ENCODE measurements around the gene SMCO2. TPM values are rescaled to one million over a fixed set of nuclear protein-coding genes. Genes with fewer than 3 reads are reported as not detected.

SMCO2 gene
- total and polyA plus RNA-seq, 2 of the 8 experiments (the other 6 are each of a cell fraction or from before 2014, with no cell fraction given): 0.24 to 0.80 TPM

DNA sequence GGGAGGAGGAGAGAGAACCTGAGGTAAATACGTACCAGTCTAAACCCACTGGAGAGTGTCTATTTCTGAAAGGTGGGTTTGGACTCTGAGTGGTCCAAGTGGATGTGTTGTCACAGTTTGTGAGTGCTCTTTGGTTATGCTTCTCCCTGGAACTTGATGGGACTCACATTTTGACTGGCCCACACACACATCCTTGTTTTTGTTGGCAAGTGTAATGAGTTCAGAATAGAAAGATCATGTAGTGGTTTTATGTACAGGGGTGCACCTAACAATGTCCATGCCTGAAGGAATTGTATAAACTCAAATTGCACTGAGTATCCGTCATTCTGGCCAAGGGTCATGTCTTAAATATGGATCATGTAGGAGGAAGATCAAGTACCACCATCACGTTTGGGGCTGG lies 82.3 kb downstream of the SMCO2 start (continued):
- TF ChIP-seq, protein P1, sequence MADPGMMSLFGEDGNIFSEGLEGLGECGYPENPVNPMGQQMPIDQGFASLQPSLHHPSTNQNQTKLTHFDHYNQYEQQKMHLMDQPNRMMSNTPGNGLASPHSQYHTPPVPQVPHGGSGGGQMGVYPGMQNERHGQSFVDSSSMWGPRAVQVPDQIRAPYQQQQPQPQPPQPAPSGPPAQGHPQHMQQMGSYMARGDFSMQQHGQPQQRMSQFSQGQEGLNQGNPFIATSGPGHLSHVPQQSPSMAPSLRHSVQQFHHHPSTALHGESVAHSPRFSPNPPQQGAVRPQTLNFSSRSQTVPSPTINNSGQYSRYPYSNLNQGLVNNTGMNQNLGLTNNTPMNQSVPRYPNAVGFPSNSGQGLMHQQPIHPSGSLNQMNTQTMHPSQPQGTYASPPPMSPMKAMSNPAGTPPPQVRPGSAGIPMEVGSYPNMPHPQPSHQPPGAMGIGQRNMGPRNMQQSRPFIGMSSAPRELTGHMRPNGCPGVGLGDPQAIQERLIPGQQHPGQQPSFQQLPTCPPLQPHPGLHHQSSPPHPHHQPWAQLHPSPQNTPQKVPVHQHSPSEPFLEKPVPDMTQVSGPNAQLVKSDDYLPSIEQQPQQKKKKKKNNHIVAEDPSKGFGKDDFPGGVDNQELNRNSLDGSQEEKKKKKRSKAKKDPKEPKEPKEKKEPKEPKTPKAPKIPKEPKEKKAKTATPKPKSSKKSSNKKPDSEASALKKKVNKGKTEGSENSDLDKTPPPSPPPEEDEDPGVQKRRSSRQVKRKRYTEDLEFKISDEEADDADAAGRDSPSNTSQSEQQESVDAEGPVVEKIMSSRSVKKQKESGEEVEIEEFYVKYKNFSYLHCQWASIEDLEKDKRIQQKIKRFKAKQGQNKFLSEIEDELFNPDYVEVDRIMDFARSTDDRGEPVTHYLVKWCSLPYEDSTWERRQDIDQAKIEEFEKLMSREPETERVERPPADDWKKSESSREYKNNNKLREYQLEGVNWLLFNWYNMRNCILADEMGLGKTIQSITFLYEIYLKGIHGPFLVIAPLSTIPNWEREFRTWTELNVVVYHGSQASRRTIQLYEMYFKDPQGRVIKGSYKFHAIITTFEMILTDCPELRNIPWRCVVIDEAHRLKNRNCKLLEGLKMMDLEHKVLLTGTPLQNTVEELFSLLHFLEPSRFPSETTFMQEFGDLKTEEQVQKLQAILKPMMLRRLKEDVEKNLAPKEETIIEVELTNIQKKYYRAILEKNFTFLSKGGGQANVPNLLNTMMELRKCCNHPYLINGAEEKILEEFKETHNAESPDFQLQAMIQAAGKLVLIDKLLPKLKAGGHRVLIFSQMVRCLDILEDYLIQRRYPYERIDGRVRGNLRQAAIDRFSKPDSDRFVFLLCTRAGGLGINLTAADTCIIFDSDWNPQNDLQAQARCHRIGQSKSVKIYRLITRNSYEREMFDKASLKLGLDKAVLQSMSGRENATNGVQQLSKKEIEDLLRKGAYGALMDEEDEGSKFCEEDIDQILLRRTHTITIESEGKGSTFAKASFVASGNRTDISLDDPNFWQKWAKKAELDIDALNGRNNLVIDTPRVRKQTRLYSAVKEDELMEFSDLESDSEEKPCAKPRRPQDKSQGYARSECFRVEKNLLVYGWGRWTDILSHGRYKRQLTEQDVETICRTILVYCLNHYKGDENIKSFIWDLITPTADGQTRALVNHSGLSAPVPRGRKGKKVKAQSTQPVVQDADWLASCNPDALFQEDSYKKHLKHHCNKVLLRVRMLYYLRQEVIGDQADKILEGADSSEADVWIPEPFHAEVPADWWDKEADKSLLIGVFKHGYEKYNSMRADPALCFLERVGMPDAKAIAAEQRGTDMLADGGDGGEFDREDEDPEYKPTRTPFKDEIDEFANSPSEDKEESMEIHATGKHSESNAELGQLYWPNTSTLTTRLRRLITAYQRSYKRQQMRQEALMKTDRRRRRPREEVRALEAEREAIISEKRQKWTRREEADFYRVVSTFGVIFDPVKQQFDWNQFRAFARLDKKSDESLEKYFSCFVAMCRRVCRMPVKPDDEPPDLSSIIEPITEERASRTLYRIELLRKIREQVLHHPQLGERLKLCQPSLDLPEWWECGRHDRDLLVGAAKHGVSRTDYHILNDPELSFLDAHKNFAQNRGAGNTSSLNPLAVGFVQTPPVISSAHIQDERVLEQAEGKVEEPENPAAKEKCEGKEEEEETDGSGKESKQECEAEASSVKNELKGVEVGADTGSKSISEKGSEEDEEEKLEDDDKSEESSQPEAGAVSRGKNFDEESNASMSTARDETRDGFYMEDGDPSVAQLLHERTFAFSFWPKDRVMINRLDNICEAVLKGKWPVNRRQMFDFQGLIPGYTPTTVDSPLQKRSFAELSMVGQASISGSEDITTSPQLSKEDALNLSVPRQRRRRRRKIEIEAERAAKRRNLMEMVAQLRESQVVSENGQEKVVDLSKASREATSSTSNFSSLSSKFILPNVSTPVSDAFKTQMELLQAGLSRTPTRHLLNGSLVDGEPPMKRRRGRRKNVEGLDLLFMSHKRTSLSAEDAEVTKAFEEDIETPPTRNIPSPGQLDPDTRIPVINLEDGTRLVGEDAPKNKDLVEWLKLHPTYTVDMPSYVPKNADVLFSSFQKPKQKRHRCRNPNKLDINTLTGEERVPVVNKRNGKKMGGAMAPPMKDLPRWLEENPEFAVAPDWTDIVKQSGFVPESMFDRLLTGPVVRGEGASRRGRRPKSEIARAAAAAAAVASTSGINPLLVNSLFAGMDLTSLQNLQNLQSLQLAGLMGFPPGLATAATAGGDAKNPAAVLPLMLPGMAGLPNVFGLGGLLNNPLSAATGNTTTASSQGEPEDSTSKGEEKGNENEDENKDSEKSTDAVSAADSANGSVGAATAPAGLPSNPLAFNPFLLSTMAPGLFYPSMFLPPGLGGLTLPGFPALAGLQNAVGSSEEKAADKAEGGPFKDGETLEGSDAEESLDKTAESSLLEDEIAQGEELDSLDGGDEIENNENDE (IDR thresholded peaks at IDR 0.05; ENCODE audit: insufficient replicate concordance, low read length): no peak
- TF ChIP-seq FOSL1 (IDR thresholded peaks at IDR 0.05; ENCODE audit: insufficient read depth, low read depth, low read length) (no peak), CREB1 (IDR thresholded peaks at IDR 0.05) (no peak), SIN3A (conservative IDR thresholded peaks at IDR 0.05 in 1 of 2, IDR thresholded peaks at IDR 0.05 in 1 of 2; ENCODE audit: low read depth in 1 of 2, low read length in 2 of 2) (no peak), PHF8 (conservative IDR thresholded peaks at IDR 0.05; ENCODE audit: low read depth, low read length) (no peak)

Data from H1 (cell line).